Fibroblast of peridontal ligament (primary cell): ENCODE results near the gene HHAT.

Source experiments
- DNase-seq: peaks from one replicate; pipeline ENCODE4 v3.0.0-alpha.2; 2010; ENCODE audit errors: extremely low read depth

Gene HHAT

DNA sequence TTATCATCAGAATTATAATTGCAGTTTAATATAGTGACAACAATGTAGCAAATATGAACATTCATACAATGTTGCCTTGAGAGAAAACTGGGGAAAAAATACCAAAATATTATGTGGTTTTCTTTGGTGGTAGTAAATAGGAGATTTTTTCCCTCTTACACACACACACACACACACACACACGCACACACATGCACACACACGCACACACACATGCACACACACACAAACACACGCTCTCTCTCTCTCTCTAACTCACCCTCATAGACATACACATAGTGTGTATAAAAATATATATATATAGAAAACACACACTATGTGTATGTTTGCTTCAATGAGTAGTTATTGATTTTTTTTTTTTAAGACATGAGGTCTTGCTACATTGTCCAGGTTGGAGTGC, 211.6 kb downstream of the HHAT start:
- DNase-seq = no peak

- no peak for DNase-seq
Observed at GRCh38 chr1:210541680-210542358, 213.1 kb downstream of the HHAT start.

- DNase-seq = no peak
Observed at GRCh38 chr1:210551899-210552298, 223.2 kb downstream of the HHAT start.

DNA sequence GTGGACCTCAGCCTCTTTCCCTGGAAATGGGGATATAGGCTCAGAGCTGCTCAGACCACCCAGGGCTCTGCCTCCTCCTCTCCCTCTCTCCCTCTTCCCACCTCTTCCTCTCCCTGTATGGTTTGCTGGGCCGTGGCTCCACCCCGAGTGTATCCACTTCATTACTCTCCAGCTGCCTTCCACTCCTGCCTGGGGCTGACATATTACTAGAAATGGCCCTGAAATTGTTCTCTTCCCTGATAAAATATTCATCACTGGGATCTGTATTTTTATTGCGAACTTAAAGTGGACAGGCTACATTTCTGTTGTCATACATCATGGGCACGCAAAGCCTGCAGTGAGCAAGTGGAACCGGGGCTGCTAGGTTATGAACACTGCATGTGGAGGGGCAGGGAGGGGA, 225.0 kb downstream of the HHAT start:
- no peak for DNase-seq

- no peak for DNase-seq
Observed at GRCh38 chr1:210554382-210554781, 225.7 kb downstream of the HHAT start.

- no peak for DNase-seq
Observed at GRCh38 chr1:210556475-210556874, 227.8 kb downstream of the HHAT start.

DNA sequence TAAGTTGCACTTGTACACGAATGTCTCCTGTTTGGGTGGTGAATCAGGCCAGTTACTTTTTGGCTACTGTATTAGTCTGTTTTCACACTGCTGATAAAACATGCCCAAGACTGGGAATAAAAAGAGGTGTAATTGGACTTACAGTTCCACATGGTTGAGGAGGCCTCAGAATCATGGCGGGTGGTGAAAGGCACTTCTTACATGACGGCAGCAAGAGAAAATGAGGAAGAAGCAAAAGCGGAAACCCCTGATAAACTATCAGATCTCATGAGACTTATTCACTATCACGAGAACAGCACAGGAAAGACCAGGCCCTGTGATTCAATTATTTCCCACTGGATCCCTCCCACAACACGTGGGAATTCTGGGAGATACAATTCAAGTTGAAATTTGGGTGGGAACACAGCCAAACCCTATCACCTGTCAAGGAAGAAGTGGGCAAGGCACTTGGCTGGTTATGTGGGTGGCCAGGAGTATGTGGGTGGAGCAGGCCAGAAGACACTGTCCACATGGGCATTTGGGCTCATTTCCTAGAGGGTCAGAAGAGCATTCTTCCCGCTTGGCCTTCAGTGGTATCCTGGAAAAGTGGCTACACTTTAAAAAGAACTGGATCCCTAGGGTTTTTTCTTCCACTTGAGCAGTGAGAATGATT, 228.8 kb downstream of the HHAT start:
- no peak for DNase-seq

DNA sequence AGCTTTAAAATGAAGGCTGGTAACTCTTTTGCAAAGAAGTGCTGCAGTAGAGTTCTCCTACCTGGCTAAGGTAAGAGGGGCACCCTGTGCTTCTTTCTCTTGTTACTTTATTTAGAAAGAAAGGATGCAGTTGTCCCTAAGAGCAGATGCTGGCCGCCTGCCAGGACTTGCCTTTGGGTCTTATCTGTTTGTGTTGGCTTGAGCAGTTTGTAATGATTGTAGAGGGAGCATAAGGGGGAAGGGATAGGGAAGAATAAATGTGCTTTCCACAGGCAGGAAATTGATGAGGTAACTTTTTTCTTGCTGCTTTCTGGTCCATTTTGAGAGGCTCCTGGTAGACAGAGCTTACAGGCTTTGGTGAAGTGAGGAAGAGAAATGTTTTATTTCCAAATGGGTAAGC, 229.6 kb downstream of the HHAT start:
- DNase-seq = no peak

DNA sequence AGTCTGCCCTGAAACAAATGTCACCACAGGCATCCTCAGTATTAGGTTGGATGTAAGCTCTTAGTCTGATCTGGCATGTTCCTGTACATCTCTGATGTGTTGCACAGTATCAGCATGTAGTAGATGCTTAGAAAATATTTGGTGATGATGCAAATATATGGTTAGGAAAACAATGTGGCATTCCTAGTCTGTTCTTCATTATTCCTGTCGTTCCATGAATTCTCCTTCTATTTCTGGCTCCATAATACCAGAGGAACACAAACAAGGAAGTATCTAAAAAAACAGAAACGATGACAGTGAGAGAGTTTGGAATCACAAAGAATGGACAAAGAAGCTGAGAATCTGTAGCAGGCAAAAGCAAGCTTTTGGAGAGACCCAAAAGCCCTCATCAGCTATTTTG, 236.6 kb downstream of the HHAT start:
- no peak for DNase-seq

DNA sequence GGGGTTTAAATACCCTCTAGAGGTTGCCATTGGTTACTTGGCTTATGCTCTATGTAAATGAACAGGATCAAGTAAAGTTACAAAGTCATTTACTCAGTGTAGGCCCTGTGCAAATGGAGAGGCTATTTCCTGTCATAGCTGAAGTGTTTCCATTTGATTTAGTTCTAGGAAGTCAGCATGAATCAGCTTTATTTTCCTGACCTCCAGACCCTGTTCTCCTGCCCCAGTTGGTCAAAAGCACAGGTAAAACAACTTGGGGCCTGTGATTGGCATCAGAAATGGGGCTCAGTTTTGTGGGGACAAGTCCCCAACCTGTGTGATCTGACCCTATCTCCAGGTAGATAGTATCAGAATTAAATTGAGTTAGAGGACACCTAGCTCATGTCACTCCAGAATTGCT, 239.9 kb downstream of the HHAT start:
- no peak for DNase-seq

DNA sequence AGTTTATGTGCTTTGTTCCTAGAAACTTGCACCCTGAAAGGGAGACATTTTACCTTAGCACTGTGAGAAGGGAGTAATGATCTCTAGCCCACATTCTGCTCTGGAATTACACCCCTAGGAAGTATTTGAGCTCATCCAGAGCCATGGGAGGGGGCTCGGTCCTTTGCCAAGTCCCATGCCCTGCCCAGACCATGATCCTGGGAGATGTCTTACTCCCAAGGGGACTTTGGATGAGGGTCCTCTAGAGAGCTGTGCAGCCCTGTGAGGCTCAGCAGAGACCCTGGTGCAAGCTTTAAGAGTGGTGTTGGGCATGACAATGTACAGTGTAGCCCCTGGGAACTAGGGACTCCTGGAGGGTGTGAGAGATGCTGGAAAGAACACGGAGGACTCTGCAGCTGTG, 241.4 kb downstream of the HHAT start:
- DNase-seq = no peak

DNA sequence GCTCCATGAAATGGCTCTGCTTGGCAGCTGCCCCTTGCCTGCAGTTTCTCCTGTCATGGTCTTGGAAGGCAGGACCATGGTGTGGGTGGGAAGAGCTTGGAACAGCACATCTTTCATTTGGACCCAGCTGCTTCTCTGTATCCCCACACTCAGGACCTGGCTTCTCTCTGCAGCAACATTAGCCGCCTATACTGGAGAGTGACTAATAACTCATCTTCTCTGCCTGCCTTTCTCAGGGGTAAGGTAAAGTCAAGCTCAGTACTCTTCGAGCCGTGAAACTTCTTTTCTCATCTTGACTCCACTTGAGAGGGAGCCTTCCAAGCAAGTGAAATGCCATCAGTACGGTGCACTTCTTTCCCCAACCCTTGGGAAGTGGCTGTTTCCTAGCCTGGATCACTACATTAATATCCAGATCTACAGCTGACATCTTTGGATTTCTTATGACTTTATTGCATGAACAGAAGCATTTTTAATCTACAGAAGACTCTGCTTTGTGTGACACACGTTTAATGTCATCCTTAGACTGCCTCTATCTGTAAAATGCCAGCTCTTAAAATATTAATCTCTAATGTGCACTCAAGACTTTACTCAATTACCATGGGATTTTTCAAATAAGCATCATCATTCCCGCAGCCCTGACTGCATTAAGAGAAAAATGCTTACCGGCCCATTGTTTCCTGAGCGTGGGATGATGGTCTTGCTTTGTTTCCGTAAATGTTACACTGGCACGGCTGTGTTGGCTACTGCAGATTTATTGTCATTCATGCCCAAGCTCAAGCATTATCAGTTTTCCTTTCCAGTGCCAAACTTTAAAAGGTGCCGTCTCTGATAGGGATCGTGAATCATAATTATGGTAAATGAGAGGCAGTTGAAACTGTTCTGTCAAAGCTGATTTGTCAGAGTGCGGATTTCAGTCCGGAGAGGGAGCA, 242.9 kb downstream of the HHAT start:
- DNase-seq = no peak

DNA sequence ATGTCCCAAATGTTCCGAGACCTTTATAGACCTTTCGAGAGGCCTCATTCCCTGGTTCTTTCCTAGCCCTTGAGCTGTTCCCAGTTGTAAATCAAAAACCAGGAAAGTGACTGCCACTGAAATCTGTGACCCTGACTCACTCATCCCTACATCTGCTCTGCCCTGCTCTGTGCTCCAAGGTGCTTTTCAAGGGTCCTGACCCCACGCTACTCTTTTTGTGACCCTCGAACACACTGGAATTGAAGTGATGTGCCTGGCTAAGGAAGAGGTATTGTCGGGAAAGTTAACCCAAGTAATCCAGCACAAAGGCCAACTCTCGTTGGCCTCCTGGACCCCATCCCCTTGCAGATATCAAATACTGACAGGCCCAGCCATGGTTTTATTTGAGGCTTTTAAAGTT, 244.4 kb downstream of the HHAT start:
- DNase-seq = no peak

DNA sequence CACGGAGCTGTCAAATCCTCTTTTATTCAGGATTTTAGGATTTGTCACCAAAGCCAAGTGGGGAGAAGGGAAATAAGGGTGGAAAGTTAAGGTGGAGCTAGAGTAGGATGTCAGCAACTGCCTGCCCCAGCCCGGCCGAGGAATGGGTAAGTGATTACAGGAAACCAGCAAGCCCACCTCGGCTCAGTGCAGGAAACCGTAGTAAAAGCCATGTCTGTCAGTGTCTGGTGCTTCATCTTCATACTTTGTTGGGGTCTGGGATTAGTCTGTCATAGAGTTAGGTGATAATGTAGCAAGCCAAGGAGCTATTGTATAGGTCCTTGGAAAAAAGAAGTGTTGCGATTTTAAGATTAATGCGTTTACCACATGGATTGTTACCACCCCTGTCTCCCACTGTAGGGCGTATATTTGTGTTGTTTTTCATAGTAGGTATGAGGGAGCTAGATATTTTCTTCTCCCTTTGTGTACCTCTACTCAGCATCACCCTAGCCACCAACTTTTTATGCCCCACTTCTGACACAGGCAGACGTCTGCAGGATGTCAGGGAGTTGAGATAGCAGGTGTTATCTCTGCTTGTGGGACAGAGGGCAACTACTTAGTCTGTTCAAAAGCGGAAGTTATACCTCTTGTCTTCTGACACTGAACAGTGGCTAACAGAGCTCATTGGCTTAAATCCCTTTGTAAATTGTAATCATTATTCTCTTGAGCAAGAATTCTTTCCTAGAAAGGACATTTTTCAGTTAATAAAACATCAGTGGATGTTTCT, 253.7 kb downstream of the HHAT start:
- no peak for DNase-seq

- peak; percentile 75 for DNase-seq
Observed at GRCh38 chr1:210584439-210585113, 255.9 kb downstream of the HHAT start.

DNA sequence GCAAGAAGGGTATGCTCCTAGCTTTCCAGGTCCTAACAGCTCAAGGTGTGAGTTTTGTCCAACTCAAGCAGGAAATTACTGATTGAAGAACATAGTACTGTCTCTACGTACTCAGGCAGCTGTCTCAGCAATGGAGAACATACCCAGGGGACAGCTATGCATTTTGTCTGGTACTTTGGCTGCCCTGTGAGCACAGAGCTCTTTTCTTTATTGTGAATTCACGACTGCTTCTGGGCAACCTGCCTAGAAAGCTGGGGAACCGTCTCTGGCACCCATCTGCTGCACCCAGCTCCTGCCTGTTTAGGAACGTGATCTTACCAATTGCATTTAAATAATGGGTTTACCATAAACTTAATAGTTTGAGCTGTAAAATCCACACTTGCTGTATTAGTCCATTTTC, 258.1 kb downstream of the HHAT start:
- DNase-seq = no peak

DNA sequence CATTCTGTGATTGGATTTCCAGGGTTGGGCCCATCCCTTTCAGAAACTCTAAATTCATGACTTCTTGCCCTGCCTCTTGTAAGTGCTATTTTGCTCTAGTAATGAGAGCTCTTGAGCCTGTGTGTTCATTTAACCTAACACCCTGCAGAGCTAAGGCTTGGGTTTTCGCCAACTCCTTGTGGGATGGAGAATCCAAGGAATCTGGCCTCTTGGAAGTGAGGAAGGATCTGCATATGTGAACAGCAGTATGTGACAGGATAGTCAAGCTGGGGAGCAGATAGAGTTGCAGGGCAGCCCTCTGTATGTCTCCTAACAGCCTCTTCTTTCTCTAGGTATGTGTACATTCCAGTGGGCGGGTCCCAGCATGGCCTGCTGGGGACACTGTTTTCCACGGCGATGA, 258.9 kb downstream of the HHAT start:
- peak; percentile 62 for DNase-seq

GRCh38 chr1:210588357-210588756, 259.7 kb downstream of the HHAT start:
- DNase-seq = no peak

DNA sequence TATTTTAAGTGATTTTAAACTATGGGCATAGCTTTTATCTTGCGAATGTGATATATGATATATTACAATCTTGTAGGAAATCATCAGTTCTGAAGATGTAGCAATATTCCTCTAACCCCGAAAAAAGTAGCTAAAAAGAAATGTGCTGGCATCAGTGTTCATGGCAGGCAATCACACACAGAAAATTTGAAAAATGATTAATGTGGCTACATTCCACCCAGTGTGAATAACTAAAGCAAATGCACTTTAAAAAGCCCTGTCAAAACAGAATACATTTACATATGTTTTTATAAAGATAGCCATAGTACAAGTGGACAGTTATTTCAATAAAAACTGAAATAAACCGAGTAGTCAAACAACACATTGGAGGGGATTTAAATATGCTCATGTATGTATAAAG, 260.2 kb downstream of the HHAT start:
- DNase-seq = peak; percentile 34

DNA sequence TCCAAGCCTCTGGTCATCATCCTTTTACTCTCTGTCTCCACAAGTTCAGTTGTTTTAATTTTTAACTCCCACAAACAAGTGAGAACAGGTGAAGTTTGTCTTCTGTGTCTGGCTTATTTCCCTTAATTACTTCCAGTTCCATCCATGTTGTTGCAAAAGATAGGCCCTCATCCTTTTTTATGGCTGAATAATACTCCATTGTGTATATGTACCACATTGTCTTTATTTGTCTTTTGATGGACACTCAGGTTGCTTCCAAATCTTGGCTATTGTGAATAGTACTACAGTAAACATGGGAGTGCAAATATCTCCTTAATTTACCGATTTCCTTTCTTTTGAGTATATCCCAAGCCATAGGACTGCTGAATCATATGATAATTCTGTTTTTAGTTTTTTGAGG, 262.5 kb downstream of the HHAT start:
- no peak for DNase-seq

DNA sequence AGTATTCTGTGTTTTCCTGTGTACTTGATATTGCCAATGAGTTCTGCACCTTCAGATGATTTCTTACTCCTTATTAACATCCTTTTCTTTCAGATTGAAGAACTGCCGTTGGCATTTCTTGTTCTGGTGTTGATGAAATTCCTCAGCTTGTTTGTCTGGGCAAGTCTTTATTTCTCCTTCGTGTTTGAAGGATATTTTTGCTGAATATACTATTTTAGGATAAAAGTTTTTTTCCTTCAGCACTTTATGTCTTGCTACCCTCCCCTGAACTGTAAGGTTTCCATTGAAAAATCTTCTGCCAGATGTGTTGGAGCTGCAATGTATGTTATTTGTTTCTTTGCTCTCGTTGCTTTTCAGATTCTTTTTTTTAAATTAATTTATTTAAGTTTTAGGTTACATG, 265.9 kb downstream of the HHAT start:
- DNase-seq = no peak
